Measurements from ENCODE around the gene SDCBP2.

- TF ChIP-seq CTCF (conservative IDR thresholded peaks at IDR 0.05; ENCODE audit: low read depth in 2 of 2) (no peak), EZH2phosphoT487 (IDR thresholded peaks at IDR 0.05; ENCODE audit: unreplicated experiment) (no peak), EZH2 (IDR thresholded peaks at IDR 0.05; ENCODE audit: low read depth, unreplicated experiment) (no peak), POLR2AphosphoS5 (IDR thresholded peaks at IDR 0.05; ENCODE audit: low read depth) (no peak), JUNB (IDR thresholded peaks at IDR 0.05; ENCODE audit: unreplicated experiment) (no peak)
- TF ChIP-seq, protein P1, sequence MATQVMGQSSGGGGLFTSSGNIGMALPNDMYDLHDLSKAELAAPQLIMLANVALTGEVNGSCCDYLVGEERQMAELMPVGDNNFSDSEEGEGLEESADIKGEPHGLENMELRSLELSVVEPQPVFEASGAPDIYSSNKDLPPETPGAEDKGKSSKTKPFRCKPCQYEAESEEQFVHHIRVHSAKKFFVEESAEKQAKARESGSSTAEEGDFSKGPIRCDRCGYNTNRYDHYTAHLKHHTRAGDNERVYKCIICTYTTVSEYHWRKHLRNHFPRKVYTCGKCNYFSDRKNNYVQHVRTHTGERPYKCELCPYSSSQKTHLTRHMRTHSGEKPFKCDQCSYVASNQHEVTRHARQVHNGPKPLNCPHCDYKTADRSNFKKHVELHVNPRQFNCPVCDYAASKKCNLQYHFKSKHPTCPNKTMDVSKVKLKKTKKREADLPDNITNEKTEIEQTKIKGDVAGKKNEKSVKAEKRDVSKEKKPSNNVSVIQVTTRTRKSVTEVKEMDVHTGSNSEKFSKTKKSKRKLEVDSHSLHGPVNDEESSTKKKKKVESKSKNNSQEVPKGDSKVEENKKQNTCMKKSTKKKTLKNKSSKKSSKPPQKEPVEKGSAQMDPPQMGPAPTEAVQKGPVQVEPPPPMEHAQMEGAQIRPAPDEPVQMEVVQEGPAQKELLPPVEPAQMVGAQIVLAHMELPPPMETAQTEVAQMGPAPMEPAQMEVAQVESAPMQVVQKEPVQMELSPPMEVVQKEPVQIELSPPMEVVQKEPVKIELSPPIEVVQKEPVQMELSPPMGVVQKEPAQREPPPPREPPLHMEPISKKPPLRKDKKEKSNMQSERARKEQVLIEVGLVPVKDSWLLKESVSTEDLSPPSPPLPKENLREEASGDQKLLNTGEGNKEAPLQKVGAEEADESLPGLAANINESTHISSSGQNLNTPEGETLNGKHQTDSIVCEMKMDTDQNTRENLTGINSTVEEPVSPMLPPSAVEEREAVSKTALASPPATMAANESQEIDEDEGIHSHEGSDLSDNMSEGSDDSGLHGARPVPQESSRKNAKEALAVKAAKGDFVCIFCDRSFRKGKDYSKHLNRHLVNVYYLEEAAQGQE (IDR thresholded peaks at IDR 0.05; ENCODE audit: unreplicated experiment): no peak
- TF ChIP-seq, protein P2, sequence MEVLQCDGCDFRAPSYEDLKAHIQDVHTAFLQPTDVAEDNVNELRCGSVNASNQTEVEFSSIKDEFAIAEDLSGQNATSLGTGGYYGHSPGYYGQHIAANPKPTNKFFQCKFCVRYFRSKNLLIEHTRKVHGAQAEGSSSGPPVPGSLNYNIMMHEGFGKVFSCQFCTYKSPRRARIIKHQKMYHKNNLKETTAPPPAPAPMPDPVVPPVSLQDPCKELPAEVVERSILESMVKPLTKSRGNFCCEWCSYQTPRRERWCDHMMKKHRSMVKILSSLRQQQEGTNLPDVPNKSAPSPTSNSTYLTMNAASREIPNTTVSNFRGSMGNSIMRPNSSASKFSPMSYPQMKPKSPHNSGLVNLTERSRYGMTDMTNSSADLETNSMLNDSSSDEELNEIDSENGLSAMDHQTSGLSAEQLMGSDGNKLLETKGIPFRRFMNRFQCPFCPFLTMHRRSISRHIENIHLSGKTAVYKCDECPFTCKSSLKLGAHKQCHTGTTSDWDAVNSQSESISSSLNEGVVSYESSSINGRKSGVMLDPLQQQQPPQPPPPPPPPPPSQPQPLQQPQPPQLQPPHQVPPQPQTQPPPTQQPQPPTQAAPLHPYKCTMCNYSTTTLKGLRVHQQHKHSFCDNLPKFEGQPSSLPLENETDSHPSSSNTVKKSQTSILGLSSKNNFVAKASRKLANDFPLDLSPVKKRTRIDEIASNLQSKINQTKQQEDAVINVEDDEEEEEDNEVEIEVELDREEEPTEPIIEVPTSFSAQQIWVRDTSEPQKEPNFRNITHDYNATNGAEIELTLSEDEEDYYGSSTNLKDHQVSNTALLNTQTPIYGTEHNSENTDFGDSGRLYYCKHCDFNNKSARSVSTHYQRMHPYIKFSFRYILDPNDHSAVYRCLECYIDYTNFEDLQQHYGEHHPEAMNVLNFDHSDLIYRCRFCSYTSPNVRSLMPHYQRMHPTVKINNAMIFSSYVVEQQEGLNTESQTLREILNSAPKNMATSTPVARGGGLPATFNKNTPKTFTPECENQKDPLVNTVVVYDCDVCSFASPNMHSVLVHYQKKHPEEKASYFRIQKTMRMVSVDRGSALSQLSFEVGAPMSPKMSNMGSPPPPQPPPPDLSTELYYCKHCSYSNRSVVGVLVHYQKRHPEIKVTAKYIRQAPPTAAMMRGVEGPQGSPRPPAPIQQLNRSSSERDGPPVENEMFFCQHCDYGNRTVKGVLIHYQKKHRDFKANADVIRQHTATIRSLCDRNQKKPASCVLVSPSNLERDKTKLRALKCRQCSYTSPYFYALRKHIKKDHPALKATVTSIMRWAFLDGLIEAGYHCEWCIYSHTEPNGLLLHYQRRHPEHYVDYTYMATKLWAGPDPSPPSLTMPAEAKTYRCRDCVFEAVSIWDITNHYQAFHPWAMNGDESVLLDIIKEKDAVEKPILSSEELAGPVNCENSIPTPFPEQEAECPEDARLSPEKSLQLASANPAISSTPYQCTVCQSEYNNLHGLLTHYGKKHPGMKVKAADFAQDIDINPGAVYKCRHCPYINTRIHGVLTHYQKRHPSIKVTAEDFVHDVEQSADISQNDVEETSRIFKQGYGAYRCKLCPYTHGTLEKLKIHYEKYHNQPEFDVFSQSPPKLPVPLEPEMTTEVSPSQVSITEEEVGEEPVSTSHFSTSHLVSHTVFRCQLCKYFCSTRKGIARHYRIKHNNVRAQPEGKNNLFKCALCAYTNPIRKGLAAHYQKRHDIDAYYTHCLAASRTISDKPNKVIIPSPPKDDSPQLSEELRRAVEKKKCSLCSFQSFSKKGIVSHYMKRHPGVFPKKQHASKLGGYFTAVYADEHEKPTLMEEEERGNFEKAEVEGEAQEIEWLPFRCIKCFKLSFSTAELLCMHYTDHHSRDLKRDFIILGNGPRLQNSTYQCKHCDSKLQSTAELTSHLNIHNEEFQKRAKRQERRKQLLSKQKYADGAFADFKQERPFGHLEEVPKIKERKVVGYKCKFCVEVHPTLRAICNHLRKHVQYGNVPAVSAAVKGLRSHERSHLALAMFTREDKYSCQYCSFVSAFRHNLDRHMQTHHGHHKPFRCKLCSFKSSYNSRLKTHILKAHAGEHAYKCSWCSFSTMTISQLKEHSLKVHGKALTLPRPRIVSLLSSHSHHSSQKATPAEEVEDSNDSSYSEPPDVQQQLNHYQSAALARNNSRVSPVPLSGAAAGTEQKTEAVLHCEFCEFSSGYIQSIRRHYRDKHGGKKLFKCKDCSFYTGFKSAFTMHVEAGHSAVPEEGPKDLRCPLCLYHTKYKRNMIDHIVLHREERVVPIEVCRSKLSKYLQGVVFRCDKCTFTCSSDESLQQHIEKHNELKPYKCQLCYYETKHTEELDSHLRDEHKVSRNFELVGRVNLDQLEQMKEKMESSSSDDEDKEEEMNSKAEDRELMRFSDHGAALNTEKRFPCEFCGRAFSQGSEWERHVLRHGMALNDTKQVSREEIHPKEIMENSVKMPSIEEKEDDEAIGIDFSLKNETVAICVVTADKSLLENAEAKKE (CRISPR knock-in tag; IDR thresholded peaks at IDR 0.05): no peak
Measured at GRCh38 chr20:1321654-1321939, 7.3 kb downstream of the SDCBP2 start.

Data from GM23338 (cell line).